HS-27A (cell line): ENCODE results near the gene OSBPL1A.

Source experiments
- DNase-seq: peaks from one replicate; pipeline ENCODE4 v3.0.0-alpha.2; 2012; ENCODE audit warnings: low read depth, missing footprints

The OSBPL1A gene

GRCh38 chr18:24341361-24341760 is 56.3 kb downstream of the OSBPL1A start:
- no peak for DNase-seq

- DNase-seq, result no peak
Measured at GRCh38 chr18:24333084-24333483, 64.5 kb downstream of the OSBPL1A start.

- DNase-seq, result no peak
Measured at GRCh38 chr18:24326211-24326610, 71.4 kb downstream of the OSBPL1A start.

- peak; percentile 39 for DNase-seq
Measured at GRCh38 chr18:24322584-24323136, 75.0 kb downstream of the OSBPL1A start.

GRCh38 chr18:24321071-24321470 is 76.6 kb downstream of the OSBPL1A start:
- no peak for DNase-seq

- no peak for DNase-seq
Measured at GRCh38 chr18:24319757-24320156, 77.9 kb downstream of the OSBPL1A start.

DNA sequence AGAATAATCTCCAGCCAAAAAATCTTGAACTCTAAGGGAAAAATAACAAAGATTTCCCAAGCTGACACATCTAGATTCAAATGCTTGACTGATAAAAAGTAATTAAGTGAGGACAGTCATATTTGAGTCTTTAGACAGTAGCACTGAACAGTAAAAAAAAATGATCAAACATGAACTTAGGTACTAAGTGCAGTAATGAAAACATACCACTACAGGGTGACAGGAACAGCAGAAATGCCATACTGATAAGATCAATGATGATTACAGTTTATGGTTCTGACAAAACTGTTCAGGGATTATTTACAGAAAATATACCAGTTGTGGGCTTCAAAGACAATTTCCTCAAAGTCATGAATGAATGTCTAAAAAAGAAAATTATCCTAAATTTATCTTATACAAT is 80.3 kb downstream of the OSBPL1A start:
- no peak for DNase-seq

DNA sequence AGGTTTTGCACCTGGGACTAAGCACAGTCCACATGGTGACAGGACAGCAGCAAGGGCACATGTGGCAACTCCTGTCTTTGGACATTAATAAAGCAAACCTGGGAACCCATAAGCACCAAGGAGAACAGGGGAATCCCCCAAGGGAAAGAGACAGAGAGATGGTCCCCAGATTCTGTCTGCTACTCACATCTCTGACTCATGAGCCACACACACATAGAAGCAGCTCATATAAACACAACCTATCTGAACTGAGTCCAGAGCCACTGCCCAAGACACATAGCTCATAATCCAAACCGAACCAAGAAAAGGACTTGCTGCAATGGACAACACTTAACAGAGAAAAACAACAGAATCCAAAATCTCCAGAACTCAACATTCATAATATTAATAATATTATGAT is 82.5 kb downstream of the OSBPL1A start:
- DNase-seq, result no peak

- no peak for DNase-seq
Measured at GRCh38 chr18:24306201-24306600, 91.4 kb downstream of the OSBPL1A start.

GRCh38 chr18:24300703-24301102 is 96.9 kb downstream of the OSBPL1A start:
- no peak for DNase-seq

- no peak for DNase-seq
Measured at GRCh38 chr18:24296276-24296675, 101.3 kb downstream of the OSBPL1A start.

GRCh38 chr18:24293254-24293653 is 104.4 kb downstream of the OSBPL1A start:
- DNase-seq, result no peak

DNA sequence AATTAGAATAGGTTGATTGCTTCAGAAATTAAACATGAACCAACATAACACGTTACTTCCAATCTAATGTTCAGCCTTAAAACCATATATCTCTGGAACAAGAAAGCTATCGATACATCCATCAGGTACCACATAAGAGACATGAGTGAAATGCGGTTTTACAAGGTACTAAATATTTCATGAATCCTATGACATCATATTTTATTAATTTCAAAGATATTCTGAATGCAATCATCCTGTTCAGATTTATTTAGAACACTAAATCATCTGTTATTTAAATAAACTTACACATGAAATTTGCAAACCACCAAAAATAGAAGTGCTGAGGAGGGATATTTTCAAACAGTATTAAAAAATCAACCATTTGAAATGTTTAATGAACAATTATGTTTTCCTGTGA is 119.0 kb downstream of the OSBPL1A start:
- no peak for DNase-seq

- no peak for DNase-seq
Measured at GRCh38 chr18:24277516-24278195, 120.0 kb downstream of the OSBPL1A start.

DNA sequence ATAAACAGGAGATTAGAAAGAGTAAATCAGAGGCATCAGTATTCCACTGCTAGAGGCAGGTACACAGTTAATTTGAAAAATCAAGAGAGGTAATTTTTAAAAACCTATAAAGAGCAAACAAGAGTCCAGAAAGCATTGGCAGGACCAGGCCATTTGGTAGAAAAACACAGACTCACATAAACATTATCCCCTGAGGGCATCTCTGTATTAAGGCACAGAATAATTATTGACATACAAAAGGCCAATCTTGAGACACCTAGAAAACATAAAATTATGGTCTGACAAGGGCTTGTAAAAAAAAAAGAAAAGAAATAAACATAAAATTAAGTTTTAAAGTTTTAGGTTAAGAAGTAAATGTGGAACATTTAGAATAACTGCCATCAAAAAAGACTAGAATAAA is 120.6 kb downstream of the OSBPL1A start:
- no peak for DNase-seq

DNA sequence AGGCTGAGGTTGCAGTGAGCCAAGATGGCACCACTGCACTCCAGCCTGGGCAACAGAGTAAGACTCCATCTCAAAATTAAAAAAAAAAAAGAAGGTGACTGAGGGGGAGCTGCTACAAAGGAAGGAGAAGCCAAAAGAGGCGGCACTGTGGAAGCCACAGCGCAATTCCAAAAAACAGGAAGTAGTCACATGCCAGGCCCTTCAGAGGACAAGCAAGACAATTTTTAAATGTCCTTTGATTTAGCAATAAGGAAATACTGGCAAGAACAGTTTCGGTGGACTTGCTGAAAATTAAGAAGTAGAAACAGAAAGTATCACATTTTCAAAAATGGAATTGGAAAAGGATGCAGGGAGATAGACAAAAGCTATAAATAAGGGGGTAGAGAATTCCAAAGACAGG is 122.8 kb downstream of the OSBPL1A start:
- no peak for DNase-seq

DNA sequence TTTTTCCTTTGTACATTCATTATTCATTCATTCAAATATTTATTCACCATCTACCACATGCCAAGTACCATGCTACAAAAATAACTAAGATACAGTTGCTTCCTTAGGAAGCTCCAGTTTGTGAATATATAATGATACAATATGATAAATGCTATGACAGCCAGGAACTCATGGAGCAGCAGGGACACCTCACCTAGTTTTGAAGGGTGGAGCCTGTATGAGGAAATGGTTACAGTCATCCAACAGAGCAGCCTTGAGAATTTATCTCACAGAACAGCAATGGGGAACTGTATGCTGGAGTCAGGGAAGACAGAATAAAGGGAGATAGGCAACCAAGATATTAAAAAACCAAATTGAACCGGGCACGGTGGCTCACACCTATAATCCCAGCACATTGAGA is 124.0 kb downstream of the OSBPL1A start:
- no peak for DNase-seq

DNA sequence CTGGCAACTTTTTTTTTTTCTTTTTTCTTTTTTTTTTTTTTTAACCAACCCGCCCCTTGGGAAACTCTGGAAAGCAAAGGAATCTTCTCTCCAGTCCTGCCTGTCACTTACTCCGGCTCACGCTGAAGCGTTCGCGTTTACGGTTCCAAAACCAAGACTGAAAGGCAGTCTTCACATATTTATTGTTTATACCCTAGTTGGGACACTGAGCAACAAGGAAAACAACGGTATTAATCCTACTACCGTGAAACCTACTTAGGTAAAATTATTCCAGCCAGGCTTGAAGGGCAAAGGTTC is 125.4 kb downstream of the OSBPL1A start:
- DNase-seq, result no peak

DNA sequence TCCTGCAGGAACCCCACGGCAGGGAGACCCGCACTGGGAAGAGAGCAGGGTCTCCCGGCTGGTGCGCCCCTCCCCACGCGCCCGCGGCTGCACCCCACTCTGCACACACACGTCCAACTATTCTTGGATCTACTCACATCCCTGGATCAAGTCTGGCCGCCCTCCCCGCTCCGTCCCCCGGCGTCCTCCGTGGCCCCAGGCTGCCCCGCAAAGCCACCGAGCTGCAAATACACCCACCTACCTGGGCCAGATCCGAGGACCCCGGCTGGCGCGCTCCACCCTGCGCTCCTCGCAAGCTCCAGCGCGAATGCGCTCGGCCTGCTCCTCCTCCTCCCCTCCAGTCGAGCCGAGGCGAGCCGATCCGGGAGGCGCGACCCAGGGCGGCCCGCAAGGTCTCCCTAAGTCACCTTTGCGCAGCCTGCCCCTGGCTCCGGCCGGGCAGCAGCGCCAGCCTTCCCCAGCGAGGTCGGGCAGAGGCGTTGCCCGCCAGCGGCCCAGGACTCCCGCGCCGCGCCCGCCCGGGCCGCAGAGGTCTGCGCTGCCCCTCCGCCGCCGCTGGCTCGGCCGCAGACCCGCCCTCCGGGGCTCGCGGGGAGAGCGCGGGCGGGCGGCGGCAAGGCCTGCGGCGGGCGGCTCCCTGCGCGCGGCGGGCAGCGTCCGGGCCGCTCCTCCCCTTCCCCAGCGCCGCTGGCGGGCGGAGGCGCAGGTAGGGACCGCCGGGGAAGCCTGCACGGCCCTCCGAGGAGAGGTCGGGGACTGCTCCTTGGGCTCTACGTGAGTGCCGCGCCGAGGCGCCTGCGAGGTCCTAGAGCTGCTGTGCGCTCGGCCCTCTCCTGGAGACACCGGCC is 126.0 kb downstream of the OSBPL1A start:
- peak; percentile 52 for DNase-seq

DNA sequence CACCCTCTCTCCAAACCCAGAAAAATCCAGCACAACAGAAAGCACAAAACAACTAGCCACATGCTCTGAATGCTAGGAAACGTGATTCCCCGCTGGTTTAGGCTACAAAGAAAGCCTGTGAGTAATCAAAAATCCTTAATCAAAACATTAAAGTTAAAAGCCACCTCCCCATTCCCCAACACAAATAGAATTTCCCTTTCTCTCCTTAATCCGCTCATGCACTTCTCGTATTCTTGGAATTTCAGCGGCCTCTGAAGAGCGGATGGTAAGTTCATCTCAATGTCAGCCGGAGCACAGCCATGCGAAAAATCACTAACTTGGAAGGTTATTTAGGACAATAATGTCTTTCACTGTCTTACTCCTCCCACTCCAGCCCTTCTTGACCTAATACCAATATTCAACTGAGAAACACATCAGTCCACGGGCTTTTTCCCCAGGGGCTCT is 126.7 kb downstream of the OSBPL1A start:
- peak; percentile 26 for DNase-seq

DNA sequence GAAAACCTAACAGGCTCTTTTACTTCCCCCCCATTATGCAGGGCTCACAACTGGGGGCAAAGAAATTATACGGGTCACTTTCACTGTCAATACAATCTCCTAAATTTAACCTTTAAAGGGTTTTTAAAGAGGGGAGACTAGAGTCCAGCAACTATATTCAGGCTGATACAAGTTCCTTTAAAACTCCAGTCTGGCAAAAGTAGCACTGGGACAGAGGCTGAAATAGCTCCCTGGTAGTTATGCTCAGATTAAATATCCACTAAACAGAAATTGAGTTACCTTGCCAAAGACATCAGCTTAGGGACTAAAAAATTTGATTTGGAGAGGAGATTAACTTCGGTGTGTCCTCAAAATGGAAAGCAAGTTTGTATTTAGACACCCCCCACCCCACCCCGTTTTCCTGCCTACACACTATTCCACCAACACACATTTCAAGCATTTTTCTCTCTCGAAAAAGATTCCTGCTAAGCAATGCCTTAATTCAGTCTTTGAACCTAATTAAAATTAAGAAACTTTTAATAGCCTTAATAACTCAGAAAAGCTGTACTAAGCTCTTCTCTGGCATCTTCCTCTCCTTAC is 127.2 kb downstream of the OSBPL1A start:
- DNase-seq, result no peak

- no peak for DNase-seq
Measured at GRCh38 chr18:24268784-24269550, 128.7 kb downstream of the OSBPL1A start.
